Neural progenitor cell (in vitro differentiated cells): ENCODE data around the gene ZDHHC19. TPM values are rescaled to one million over a fixed set of nuclear protein-coding genes. Genes with fewer than 3 reads are reported as not detected.
A peak's percentile ranks its signal among the peaks of the same experiment; 100 is the strongest.

Source experiments
- DNase-seq: peaks from one replicate; pipeline ENCODE4 v3.0.0-alpha.2; 2016; ENCODE audit warnings: low spot score
- H2AFZ ChIP-seq: fragments of 200-600 bp; sonication (generic); replicated peaks from 2 replicates; pipeline ENCODE4 v1.6.1; 2016; ENCODE audit warnings: antibody characterized with exemption
- H3F3A ChIP-seq: fragments of 200-600 bp; sonication (generic); 2 replicates; pipeline ENCODE4 v1.6.1; 2016; ENCODE audit warnings: antibody characterized with exemption, low read depth
- H3K27ac ChIP-seq: fragments of 200-600 bp; sonication (generic); 2 replicates; pipeline ENCODE4 v1.5.1; 2016; ENCODE audit warnings: mild to moderate bottlenecking
- H3K27me3 ChIP-seq: fragments of 200-600 bp; sonication (generic); 2 replicates; pipeline ENCODE4 v1.6.1; 2016; ENCODE audit warnings: mild to moderate bottlenecking, moderate library complexity
- H3K36me3 ChIP-seq: fragments of 200-600 bp; sonication (generic); 2 replicates; pipeline ENCODE4 v1.5.1; 2016
- H3K4me1 ChIP-seq: fragments of 200-600 bp; sonication (generic); 2 replicates; pipeline ENCODE4 v1.6.1; 2016; ENCODE audit warnings: mixed run types
- H3K4me2 ChIP-seq: fragments of 200-600 bp; sonication (generic); 2 replicates; pipeline ENCODE4 v1.6.1; 2016
- H3K4me3 ChIP-seq: fragments of 200-600 bp; sonication (generic); 2 replicates; pipeline ENCODE4 v1.5.1; 2016
- H3K79me2 ChIP-seq: fragments of 200-600 bp; sonication (generic); 2 replicates; pipeline ENCODE4 v1.6.1; 2016; ENCODE audit warnings: low read depth
- H3K9ac ChIP-seq: fragments of 200-600 bp; sonication (generic); 2 replicates; pipeline ENCODE4 v1.6.1; 2016
- H3K9me3 ChIP-seq: fragments of 200-600 bp; sonication (generic); 2 replicates; pipeline ENCODE4 v1.5.1; 2016; ENCODE audit warnings: low read depth
- H4K20me1 ChIP-seq: fragments of 200-600 bp; sonication (generic); 2 replicates; pipeline ENCODE4 v1.6.1; 2016; ENCODE audit warnings: low read depth
- H3K27ac Mint-ChIP-seq: 3 replicates; pipeline ENCODE4 v1.8.0; 2021; ENCODE audit warnings: mixed read lengths
- H3K27me3 Mint-ChIP-seq: 2 replicates; pipeline ENCODE4 v1.8.0; 2022; ENCODE audit warnings: low read depth, mild to moderate bottlenecking, inconsistent platforms, moderate library complexity, mixed read lengths; ENCODE audit not compliant: insufficient read depth
- H3K36me3 Mint-ChIP-seq: 3 replicates; pipeline ENCODE4 v1.8.0; 2021; ENCODE audit warnings: mixed read lengths
- H3K4me1 Mint-ChIP-seq: 3 replicates; pipeline ENCODE4 v1.8.0; 2021; ENCODE audit warnings: mixed read lengths
- H3K4me3 Mint-ChIP-seq: 3 replicates; pipeline ENCODE4 v1.8.0; 2021; ENCODE audit warnings: mild to moderate bottlenecking, moderate library complexity, mixed read lengths
- H3K9me3 Mint-ChIP-seq: 3 replicates; pipeline ENCODE4 v1.8.0; 2020; ENCODE audit warnings: mixed read lengths
- EZH2 ChIP-seq: fragments of 200-600 bp; sonication (generic); IDR thresholded peaks from 2 replicates; pipeline ENCODE4 v1.6.1; 2017; ENCODE audit warnings: antibody characterized with exemption, mild to moderate bottlenecking, moderate library complexity
- EZH2phosphoT487 ChIP-seq: fragments of 200-600 bp; sonication (generic); IDR thresholded peaks from 2 replicates; pipeline ENCODE4 v1.6.1; 2017; ENCODE audit warnings: antibody characterized with exemption
- total RNA-seq: library from RNA; depleted of rRNA; stranded (reverse); fragments of >200 nt; gene quantifications from 2 replicates; pipeline ENCODE4 v1.2.3, GENCODE V29; 2015; ENCODE audit warnings: low replicate concordance
- TF ChIP-seq, protein P1 (sequence below): fragments of 200-600 bp; sonication (generic); IDR thresholded peaks from 2 replicates; pipeline ENCODE4 v1.5.1; 2017; ENCODE audit warnings: antibody characterized with exemption, mild to moderate bottlenecking

Gene ZDHHC19
- total RNA-seq, 1 donor from 2014 or later: not detected

DNA sequence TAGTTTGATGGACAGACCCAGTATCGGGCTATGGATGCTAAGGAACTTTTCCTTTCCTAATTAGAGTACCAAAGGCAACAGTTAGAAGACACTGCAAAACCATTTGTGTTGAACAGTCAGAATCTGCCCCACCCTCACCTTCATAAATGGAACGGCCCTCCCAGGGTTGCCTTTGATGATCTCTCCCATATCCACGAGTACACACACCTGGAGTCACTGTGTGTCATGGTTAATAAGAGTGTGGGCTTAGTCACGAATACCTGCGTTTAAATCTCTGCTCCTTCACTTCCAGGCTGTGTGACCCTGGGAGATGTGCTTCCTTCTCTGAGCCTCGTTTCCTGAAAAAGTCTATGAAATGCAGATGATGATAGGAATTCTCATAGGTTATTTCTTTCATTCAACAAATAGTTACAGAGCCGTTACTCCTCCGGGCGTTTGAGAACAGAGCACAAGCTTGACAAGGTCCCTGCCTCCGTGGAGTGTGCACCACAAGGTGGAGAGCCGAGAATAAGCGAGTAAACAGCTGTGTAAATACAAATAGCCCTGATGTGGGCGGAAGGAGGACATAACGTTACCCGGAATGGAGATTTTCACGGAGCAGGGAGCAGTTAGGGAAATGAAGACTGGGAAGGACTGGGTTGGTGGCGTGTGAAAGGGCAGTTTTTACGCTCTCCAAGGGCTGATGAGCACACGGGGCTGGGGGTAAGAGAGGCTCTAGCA lies 11.8 kb upstream of the ZDHHC19 start:
- Mint-ChIP-seq H3K9me3 (no peaks in the 10 kb centered on the region), H3K4me3 (no peak overlapping the region), H3K4me1 (peaks cover 22% of the 10 kb centered on the region), H3K27ac (no peak overlapping the region), H3K27me3 (peaks cover 9% of the 10 kb centered on the region), H3K36me3 (no peaks in the 10 kb centered on the region)
- TF ChIP-seq, protein P1, sequence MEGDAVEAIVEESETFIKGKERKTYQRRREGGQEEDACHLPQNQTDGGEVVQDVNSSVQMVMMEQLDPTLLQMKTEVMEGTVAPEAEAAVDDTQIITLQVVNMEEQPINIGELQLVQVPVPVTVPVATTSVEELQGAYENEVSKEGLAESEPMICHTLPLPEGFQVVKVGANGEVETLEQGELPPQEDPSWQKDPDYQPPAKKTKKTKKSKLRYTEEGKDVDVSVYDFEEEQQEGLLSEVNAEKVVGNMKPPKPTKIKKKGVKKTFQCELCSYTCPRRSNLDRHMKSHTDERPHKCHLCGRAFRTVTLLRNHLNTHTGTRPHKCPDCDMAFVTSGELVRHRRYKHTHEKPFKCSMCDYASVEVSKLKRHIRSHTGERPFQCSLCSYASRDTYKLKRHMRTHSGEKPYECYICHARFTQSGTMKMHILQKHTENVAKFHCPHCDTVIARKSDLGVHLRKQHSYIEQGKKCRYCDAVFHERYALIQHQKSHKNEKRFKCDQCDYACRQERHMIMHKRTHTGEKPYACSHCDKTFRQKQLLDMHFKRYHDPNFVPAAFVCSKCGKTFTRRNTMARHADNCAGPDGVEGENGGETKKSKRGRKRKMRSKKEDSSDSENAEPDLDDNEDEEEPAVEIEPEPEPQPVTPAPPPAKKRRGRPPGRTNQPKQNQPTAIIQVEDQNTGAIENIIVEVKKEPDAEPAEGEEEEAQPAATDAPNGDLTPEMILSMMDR: no peak
- TF ChIP-seq EZH2 (no peak), EZH2phosphoT487 (no peak)
- Histone ChIP-seq H3K79me2 (no peaks in the 10 kb centered on the region), H3K27ac (no peak overlapping the region), H2AFZ (no peak overlapping the region), H3K4me3 (no peak overlapping the region), H3K4me2 (no peak overlapping the region), H3K9me3 (no peaks in the 10 kb centered on the region), H3K36me3 (no peaks in the 10 kb centered on the region), H4K20me1 (no peaks in the 10 kb centered on the region), H3K9ac (no peak overlapping the region), H3K4me1 (peaks cover 8% of the 10 kb centered on the region), H3K27me3 (no peaks in the 10 kb centered on the region), H3F3A (no peaks in the 10 kb centered on the region)
- DNase-seq: no peak

DNA sequence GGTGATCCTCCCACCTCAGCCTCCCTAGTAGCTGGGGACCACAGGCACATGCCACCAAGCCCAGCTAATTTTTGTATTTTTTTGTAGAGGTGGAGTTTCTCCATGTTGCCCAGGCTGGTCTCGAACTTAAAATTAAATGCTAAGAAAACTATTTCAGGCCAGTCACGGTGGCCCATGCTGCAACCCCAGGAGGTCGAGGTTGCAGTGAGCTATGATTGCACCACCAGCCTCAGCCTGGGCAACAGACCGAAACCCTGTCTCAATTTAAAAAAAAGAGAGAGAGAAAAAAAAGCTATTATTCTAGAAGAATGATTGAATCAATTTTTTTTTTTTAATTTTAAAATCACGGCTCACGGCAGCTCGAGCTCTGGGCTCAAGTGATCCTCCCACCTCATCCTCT lies 9.8 kb upstream of the ZDHHC19 start:
- peaks cover 19% of the 10 kb centered on the region for H3K27me3 ChIP-seq
- H3K36me3 ChIP-seq: no peaks in the 10 kb centered on the region
- H4K20me1 ChIP-seq: no peaks in the 10 kb centered on the region
- H3K79me2 ChIP-seq: no peaks in the 10 kb centered on the region
- no peak for TF ChIP-seq EZH2phosphoT487
- no peak for TF ChIP-seq EZH2
- TF ChIP-seq, protein P1: no peak
- H3F3A ChIP-seq: peaks cover 6% of the 10 kb centered on the region
- H3K36me3 Mint-ChIP-seq: no peaks in the 10 kb centered on the region
- H3K4me3 Mint-ChIP-seq: peak overlapping the region; percentile 24
- no peak overlapping the region for H3K4me2 ChIP-seq
- H3K9ac ChIP-seq: no peak overlapping the region
- no peak overlapping the region for H3K27ac ChIP-seq
- H3K27ac Mint-ChIP-seq: no peak overlapping the region
- no peak overlapping the region for H3K4me3 ChIP-seq
- peaks cover 12% of the 10 kb centered on the region for H3K27me3 Mint-ChIP-seq
- peaks cover 18% of the 10 kb centered on the region for H3K4me1 ChIP-seq
- no peak overlapping the region for H2AFZ ChIP-seq
- H3K4me1 Mint-ChIP-seq: peaks cover 23% of the 10 kb centered on the region
- H3K9me3 Mint-ChIP-seq: no peaks in the 10 kb centered on the region
- no peaks in the 10 kb centered on the region for H3K9me3 ChIP-seq
- no peak for DNase-seq

DNA sequence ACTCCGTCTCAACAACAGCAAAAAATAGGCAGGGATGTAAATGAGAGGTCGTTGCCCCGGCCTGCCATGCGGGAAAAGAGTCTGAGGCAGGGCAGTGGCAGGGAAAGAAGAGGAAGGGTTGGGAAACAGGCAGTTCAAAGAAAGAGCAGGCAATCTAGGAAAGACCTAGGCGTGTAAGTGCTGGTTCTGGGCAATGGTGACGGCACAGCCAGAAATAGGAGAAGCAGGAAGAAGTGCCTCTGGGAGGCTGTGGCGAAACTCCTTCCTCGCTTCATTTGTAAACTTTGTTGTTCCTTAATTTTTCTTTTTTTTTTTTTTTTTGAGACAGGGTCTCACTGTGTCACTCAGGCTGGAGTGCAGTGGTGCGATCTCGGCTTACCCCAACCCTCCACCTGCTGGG lies 9.4 kb upstream of the ZDHHC19 start:
- Histone ChIP-seq H4K20me1 (no peaks in the 10 kb centered on the region), H3K4me2 (no peak overlapping the region), H3K36me3 (no peaks in the 10 kb centered on the region), H3K4me3 (no peak overlapping the region), H3K27me3 (peaks cover 23% of the 10 kb centered on the region), H3K27ac (no peak overlapping the region), H3K4me1 (peaks cover 20% of the 10 kb centered on the region), H3F3A (peaks cover 10% of the 10 kb centered on the region), H3K9ac (no peak overlapping the region), H3K9me3 (no peaks in the 10 kb centered on the region), H2AFZ (no peak overlapping the region), H3K79me2 (no peaks in the 10 kb centered on the region)
- H3K4me1 Mint-ChIP-seq: peaks cover 27% of the 10 kb centered on the region
- DNase-seq: no peak
- H3K36me3 Mint-ChIP-seq: no peaks in the 10 kb centered on the region
- TF ChIP-seq EZH2phosphoT487 (no peak), EZH2 (no peak)
- TF ChIP-seq, protein P1: no peak
- H3K27me3 Mint-ChIP-seq: peaks cover 12% of the 10 kb centered on the region
- peak overlapping the region; percentile 74 for H3K27ac Mint-ChIP-seq
- H3K9me3 Mint-ChIP-seq: no peaks in the 10 kb centered on the region
- no peak overlapping the region for H3K4me3 Mint-ChIP-seq
